HUES48 (cell line): Measurements from ENCODE around the gene MAB21L2.

Experiments used
- H3K27ac ChIP-seq: one replicate; pipeline ENCODE4 v1.7.0; 2013; ENCODE audit warnings: low read depth, low read length, inconsistent platforms
- H3K27me3 ChIP-seq: 2 replicates; pipeline ENCODE4 v1.6.1; 2013; ENCODE audit warnings: mild to moderate bottlenecking, low read length; ENCODE audit not compliant: control insufficient read depth, insufficient read depth
- H3K36me3 ChIP-seq: 2 replicates; pipeline ENCODE4 v1.6.1; 2013; ENCODE audit warnings: low read length; ENCODE audit not compliant: control insufficient read depth, insufficient read depth
- H3K4me1 ChIP-seq: 2 replicates; pipeline ENCODE4 v1.6.1; 2013; ENCODE audit warnings: mild to moderate bottlenecking, low read length; ENCODE audit not compliant: control insufficient read depth, insufficient read depth
- H3K4me3 ChIP-seq: 2 replicates; pipeline ENCODE4 v1.5.1; 2013; ENCODE audit warnings: mild to moderate bottlenecking, low read depth, low read length
- H3K9ac ChIP-seq: 2 replicates; pipeline ENCODE4 v1.6.1; 2013; ENCODE audit warnings: mild to moderate bottlenecking, low read depth, low read length, moderate library complexity
- H3K9me3 ChIP-seq: 2 replicates; pipeline ENCODE4 v1.6.1; 2013; ENCODE audit warnings: low read length; ENCODE audit not compliant: control insufficient read depth, insufficient read depth

Gene MAB21L2

DNA sequence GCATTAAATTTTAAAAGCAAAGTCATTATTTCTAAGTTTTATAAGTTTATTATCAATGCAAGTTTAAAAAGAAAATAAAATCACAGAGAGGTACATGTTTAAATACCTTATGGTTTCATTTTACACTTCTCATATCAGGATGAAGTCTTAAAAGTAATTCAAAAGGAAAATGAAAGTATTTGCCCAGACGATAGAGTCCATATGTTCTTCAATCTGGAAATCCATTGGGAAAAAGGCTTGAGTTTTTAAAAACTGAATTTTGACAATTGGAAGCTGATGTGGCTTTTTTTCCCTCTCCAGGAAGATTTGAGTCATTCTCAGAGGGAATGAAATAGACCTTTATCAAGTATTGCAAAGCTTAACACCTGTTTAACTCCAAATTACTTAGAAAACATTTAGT lies 37.1 kb downstream of the MAB21L2 start:
- H3K27ac ChIP-seq, result no peak overlapping the region
- H3K4me1 ChIP-seq, result peaks cover 13% of the 10 kb centered on the region; the same call in 1 of the 2 replicates
- no peaks in the 10 kb centered on the region for H3K9me3 ChIP-seq
- no peaks in the 10 kb centered on the region for H3K27me3 ChIP-seq
- H3K4me3 ChIP-seq, result no peak overlapping the region
- H3K9ac ChIP-seq, result no peak overlapping the region
- H3K36me3 ChIP-seq, result no peaks in the 10 kb centered on the region

DNA sequence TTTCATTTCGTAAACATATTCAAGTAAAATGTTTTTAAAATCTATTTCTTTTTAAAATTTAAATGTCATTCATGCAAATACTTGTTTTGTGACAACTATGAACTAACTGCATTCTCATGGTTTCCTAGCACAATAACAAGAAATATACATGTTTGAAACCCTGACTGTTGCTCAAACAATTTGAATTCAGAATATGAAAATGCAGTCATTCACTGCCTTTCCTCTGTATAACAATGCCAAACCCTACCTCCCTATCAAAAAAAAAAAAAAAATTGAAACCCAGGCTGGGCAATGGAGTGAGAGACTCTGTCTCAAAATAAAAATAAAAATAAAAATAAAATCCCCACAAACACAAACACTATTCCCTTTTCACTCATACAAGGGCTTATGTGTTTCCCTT lies 42.1 kb downstream of the MAB21L2 start:
- Histone ChIP-seq H3K4me1 (peaks cover 26% of the 10 kb centered on the region; the same call in 1 of the 2 replicates), H3K9ac (no peak overlapping the region)

GRCh38 chr4:150625033-150625432 lies 43.1 kb downstream of the MAB21L2 start:
- H3K27ac ChIP-seq, result no peak overlapping the region
- H3K36me3 ChIP-seq, result no peaks in the 10 kb centered on the region
- H3K4me3 ChIP-seq, result no peak overlapping the region
- H3K9ac ChIP-seq, result no peak overlapping the region
- no peaks in the 10 kb centered on the region for H3K27me3 ChIP-seq
- H3K4me1 ChIP-seq, result peaks cover 26% of the 10 kb centered on the region; the same call in 1 of the 2 replicates
- no peaks in the 10 kb centered on the region for H3K9me3 ChIP-seq

More for the DNA sequence above, 42.1 kb downstream of the MAB21L2 start:
- no peaks in the 10 kb centered on the region for H3K36me3 ChIP-seq
- no peaks in the 10 kb centered on the region for H3K9me3 ChIP-seq
- H3K27me3 ChIP-seq, result no peaks in the 10 kb centered on the region
- H3K27ac ChIP-seq, result no peak overlapping the region
- H3K4me3 ChIP-seq, result no peak overlapping the region

DNA sequence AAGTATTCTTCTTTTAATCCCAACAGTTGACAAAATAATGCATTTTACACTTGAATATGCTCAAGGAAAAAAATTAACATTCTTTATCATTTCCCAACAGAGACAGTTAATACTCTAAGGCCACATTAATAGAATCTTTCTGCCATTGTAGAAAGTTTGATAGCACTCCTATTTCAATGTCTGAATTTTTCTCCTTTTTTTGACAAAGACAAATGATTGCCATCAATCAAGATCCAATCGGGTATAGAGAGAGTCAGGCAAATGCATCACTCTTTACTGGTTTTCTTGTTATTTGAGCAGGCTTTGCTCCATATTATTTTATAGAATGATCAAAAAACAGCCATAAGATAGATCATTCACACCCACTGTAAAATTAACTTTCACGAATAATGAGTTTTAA lies 46.1 kb downstream of the MAB21L2 start:
- 0 out of 2 replicates have a peak, but pooled peaks cover 4% of the 10 kb centered on the region for H3K9me3 ChIP-seq
- H3K27ac ChIP-seq, result no peak overlapping the region

DNA sequence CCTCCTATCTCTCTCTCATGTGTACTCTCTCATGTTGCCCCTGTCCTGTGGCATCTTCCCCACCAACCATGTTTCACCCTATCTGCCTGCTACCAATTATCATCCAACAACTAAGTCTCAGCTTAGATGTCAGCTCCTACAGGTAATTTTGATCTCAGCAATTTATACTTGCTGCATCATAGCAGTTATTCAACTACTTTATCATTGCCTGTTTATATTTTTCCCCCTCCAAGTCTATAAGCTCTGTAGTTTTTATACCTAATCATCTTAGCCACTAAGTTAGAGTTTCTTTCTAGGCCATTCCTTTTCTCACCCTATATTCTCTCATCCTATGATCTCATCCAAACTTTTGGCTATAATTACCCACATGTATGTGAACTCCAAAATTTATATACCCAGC lies 50.7 kb downstream of the MAB21L2 start:
- Histone ChIP-seq H3K36me3 (no peaks in the 10 kb centered on the region), H3K9ac (no peak overlapping the region), H3K4me3 (no peak overlapping the region), H3K27me3 (no peaks in the 10 kb centered on the region), H3K27ac (no peak overlapping the region), H3K4me1 (no peaks in the 10 kb centered on the region), H3K9me3 (0 out of 2 replicates have a peak, but pooled peaks cover 4% of the 10 kb centered on the region)

More for the DNA sequence above, 46.1 kb downstream of the MAB21L2 start:
- no peak overlapping the region for H3K4me3 ChIP-seq
- H3K9ac ChIP-seq, result no peak overlapping the region
- no peaks in the 10 kb centered on the region for H3K36me3 ChIP-seq
- peaks cover 23% of the 10 kb centered on the region; the same call in 1 of the 2 replicates for H3K4me1 ChIP-seq
- H3K27me3 ChIP-seq, result no peaks in the 10 kb centered on the region
